Left forelimb (tissue), 1 donor: ENCODE data around the gene ITGBL1.

Experiments used
- DNase-seq: peaks from one replicate; pipeline ENCODE4 v3.0.0-alpha.2; 2018; ENCODE audit warnings: low spot score

ITGBL1 gene

GRCh38 chr13:101451641-101452040 lies 834 bp upstream of the ITGBL1 start:
- DNase-seq, result no peak

GRCh38 chr13:101453784-101454201 lies 1.3 kb downstream of the ITGBL1 start:
- DNase-seq, result no peak

GRCh38 chr13:101454767-101455166 lies 2.3 kb downstream of the ITGBL1 start:
- no peak for DNase-seq

- no peak for DNase-seq
These were observed 3.4 kb downstream of the ITGBL1 start for GRCh38 chr13:101455863-101456262.

- DNase-seq, result no peak
These were observed 4.7 kb downstream of the ITGBL1 start for GRCh38 chr13:101457176-101457575.

- DNase-seq, result no peak
These were observed 13.4 kb downstream of the ITGBL1 start for GRCh38 chr13:101465877-101466276.

- DNase-seq, result no peak
These were observed 14.9 kb downstream of the ITGBL1 start for GRCh38 chr13:101467415-101467814.

GRCh38 chr13:101473458-101473857 lies 21.0 kb downstream of the ITGBL1 start:
- no peak for DNase-seq

- DNase-seq, result no peak
These were observed 22.0 kb downstream of the ITGBL1 start for GRCh38 chr13:101474419-101474957.

- no peak for DNase-seq
These were observed 23.1 kb downstream of the ITGBL1 start for GRCh38 chr13:101475536-101475935.

- DNase-seq, result no peak
These were observed 28.9 kb downstream of the ITGBL1 start for GRCh38 chr13:101481421-101481820.

GRCh38 chr13:101486708-101487437 lies 34.4 kb downstream of the ITGBL1 start:
- no peak for DNase-seq

GRCh38 chr13:101487438-101487830 lies 35.0 kb downstream of the ITGBL1 start:
- DNase-seq, result no peak

GRCh38 chr13:101488734-101489133 lies 36.3 kb downstream of the ITGBL1 start:
- no peak for DNase-seq

GRCh38 chr13:101489643-101490405 lies 37.3 kb downstream of the ITGBL1 start:
- DNase-seq, result no peak

- DNase-seq, result no peak
These were observed 38.0 kb downstream of the ITGBL1 start for GRCh38 chr13:101490406-101491015.

- DNase-seq, result no peak
These were observed 39.9 kb downstream of the ITGBL1 start for GRCh38 chr13:101492251-101492910.

GRCh38 chr13:101493541-101493940 lies 41.1 kb downstream of the ITGBL1 start:
- no peak for DNase-seq

- no peak for DNase-seq
These were observed 46.9 kb downstream of the ITGBL1 start for GRCh38 chr13:101499406-101499805.

GRCh38 chr13:101502618-101503017 lies 50.1 kb downstream of the ITGBL1 start:
- DNase-seq, result no peak

GRCh38 chr13:101511161-101511560 lies 58.7 kb downstream of the ITGBL1 start:
- no peak for DNase-seq

GRCh38 chr13:101511766-101512165 lies 59.3 kb downstream of the ITGBL1 start:
- DNase-seq, result no peak
